OCI-LY3 (cell line): ENCODE results near the gene GNS.

Experiments
- H2AFZ ChIP-seq: fragments of 200-600, 300-600 bp; shearing (Covaris generic); 2 replicates; pipeline ENCODE4 v1.6.0; 2014; ENCODE audit warnings: antibody characterized with exemption, low read depth, low read length
- H3K27ac ChIP-seq: fragments of 200-600, 300-600 bp; sonication (generic); 2 replicates; pipeline ENCODE4 v1.5.1; 2014; ENCODE audit warnings: mild to moderate bottlenecking, low read length, moderate library complexity, mixed read lengths
- H3K27me3 ChIP-seq: fragments of 200-600, 300-600 bp; sonication (generic); 2 replicates; pipeline ENCODE4 v1.6.1; 2014; ENCODE audit warnings: low read depth, low read length, mixed read lengths
- H3K36me3 ChIP-seq: fragments of 200-600, 300-600 bp; sonication (generic); replicated peaks from 2 replicates; pipeline ENCODE3; 2014; ENCODE audit warnings: low read depth, low read length, mixed read lengths
- H3K4me1 ChIP-seq: fragments of 300-600, 200-600 bp; sonication (generic); 2 replicates; pipeline ENCODE4 v1.6.1; 2014; ENCODE audit warnings: low read length, mixed read lengths
- H3K4me2 ChIP-seq: fragments of 200-600, 300-600 bp; sonication (generic); 2 replicates; pipeline ENCODE4 v1.6.1; 2014; ENCODE audit warnings: low read length, mixed read lengths
- H3K4me3 ChIP-seq: fragments of 300-600, 200-600 bp; sonication (generic); 2 replicates; pipeline ENCODE4 v1.5.1; 2014; ENCODE audit warnings: antibody characterized with exemption, mild to moderate bottlenecking, low read length, moderate library complexity
- H3K79me2 ChIP-seq: fragments of 300-600, 200-600 bp; shearing (Covaris generic); 2 replicates; pipeline ENCODE4 v1.6.1; 2014; ENCODE audit warnings: mild to moderate bottlenecking, low read length, mixed read lengths
- H3K9ac ChIP-seq: fragments of 300-600, 200-600 bp; shearing (Covaris generic); 2 replicates; pipeline ENCODE4 v1.6.0; 2014; ENCODE audit warnings: mild to moderate bottlenecking, low read length, moderate library complexity
- H3K9me3 ChIP-seq: fragments of 200-600, 300-600 bp; shearing (Covaris generic); 2 replicates; pipeline ENCODE4 v1.6.1; 2014; ENCODE audit warnings: low read length, mixed read lengths; ENCODE audit not compliant: insufficient read depth
- H4K20me1 ChIP-seq: fragments of 200-600, 300-600 bp; sonication (generic); 2 replicates; pipeline ENCODE4 v1.6.1; 2016; ENCODE audit warnings: low read length, mixed read lengths; ENCODE audit not compliant: insufficient read depth
- EZH2phosphoT487 ChIP-seq: fragments of 200-600 bp; shearing (Covaris generic); IDR thresholded peaks from 2 replicates; pipeline ENCODE4 v1.6.1; 2018; ENCODE audit warnings: antibody characterized with exemption, mixed run types, low read depth
- TF ChIP-seq, protein P1 (sequence below): fragments of 200-600, 300-600 bp; sonication (generic); IDR thresholded peaks from 2 replicates; pipeline ENCODE4 v1.5.1; 2014; ENCODE audit warnings: antibody characterized with exemption, low read length, low read depth

GNS gene

DNA sequence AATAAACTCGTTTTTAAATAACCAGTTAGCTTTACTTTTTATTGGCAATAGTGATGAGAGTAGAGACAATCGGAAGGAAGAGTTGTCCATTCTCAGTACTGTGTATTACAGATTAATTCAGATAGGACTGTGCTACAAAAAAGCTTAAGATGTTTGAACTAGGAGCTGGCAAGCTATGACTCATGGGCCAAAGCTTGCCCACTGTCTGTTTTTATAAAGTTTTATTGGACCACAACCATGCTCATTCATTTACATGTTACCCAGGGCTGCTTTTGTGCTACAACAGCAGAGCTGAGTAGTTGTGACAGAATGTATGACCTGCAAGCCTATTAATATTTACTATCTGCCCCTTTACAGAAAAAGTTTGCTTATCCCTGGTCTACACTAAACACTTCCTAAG is 19.4 kb downstream of the GNS start:
- peaks cover 6% of the 10 kb centered on the region; the same call in 1 of the 2 replicates for H3K4me1 ChIP-seq
- TF ChIP-seq, protein P1, sequence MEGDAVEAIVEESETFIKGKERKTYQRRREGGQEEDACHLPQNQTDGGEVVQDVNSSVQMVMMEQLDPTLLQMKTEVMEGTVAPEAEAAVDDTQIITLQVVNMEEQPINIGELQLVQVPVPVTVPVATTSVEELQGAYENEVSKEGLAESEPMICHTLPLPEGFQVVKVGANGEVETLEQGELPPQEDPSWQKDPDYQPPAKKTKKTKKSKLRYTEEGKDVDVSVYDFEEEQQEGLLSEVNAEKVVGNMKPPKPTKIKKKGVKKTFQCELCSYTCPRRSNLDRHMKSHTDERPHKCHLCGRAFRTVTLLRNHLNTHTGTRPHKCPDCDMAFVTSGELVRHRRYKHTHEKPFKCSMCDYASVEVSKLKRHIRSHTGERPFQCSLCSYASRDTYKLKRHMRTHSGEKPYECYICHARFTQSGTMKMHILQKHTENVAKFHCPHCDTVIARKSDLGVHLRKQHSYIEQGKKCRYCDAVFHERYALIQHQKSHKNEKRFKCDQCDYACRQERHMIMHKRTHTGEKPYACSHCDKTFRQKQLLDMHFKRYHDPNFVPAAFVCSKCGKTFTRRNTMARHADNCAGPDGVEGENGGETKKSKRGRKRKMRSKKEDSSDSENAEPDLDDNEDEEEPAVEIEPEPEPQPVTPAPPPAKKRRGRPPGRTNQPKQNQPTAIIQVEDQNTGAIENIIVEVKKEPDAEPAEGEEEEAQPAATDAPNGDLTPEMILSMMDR = no peak
- TF ChIP-seq EZH2phosphoT487 = no peak
- no peak overlapping the region for H2AFZ ChIP-seq
- no peak overlapping the region for H3K27ac ChIP-seq
- no peaks in the 10 kb centered on the region for H3K27me3 ChIP-seq
- no peaks in the 10 kb centered on the region for H4K20me1 ChIP-seq
- no peak overlapping the region for H3K4me2 ChIP-seq
- H3K79me2 ChIP-seq = no peaks in the 10 kb centered on the region
- H3K9ac ChIP-seq = no peak overlapping the region
- no peak overlapping the region for H3K4me3 ChIP-seq
- H3K9me3 ChIP-seq = no peaks in the 10 kb centered on the region
- peaks cover 17% of the 10 kb centered on the region for H3K36me3 ChIP-seq

DNA sequence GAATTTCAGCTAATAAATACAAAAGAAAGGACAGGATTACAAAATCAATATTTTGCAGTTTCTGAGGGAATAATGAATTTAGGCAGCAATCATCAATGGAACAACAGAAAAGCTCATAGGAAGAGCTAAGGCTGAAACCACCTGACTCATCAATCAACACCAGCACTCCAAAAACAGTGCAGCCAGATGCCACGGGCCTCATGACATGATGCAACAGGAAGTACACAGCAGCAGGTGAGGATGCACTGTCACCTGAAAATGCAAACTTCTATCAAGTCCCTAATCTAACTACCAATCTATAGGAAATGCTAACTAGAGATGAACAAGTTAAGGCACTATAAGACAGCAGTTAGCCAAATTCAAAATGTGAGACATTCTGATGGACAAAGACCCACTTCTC is 21.7 kb downstream of the GNS start:
- no peaks in the 10 kb centered on the region for H4K20me1 ChIP-seq

DNA sequence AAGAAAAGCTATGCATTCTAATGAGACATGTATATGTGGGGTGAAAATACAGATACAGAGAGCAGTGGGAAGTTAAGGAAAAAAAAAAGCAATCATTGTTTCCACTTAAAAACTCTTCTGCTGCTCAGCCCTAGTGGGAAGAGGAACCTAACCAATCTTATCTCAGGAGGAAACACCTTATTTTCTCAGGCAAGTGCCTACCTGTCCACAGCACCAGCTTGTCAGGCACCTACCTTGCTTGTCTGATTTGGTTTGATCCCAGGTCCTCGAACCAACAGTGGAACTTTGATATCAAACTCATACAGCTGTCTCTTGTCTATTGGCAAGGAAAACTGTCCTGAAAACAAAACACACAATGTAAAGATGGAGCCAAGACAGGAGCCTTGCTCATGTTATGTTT is 22.4 kb downstream of the GNS start:
- peaks cover 6% of the 10 kb centered on the region; the same call in 1 of the 2 replicates for H3K4me1 ChIP-seq
- H3K9me3 ChIP-seq = no peaks in the 10 kb centered on the region
- TF ChIP-seq EZH2phosphoT487 = no peak
- TF ChIP-seq, protein P1 = no peak
- no peak overlapping the region for H3K4me3 ChIP-seq
- H3K4me2 ChIP-seq = no peak overlapping the region
- H3K79me2 ChIP-seq = no peaks in the 10 kb centered on the region
- H3K9ac ChIP-seq = no peak overlapping the region
- no peaks in the 10 kb centered on the region for H3K27me3 ChIP-seq
- peaks cover 20% of the 10 kb centered on the region for H3K36me3 ChIP-seq
- H4K20me1 ChIP-seq = no peaks in the 10 kb centered on the region
- H2AFZ ChIP-seq = no peak overlapping the region
- H3K27ac ChIP-seq = no peak overlapping the region

More for the DNA sequence above, 21.7 kb downstream of the GNS start:
- Histone ChIP-seq H3K9me3 (no peaks in the 10 kb centered on the region), H3K36me3 (peaks cover 20% of the 10 kb centered on the region), H3K27ac (no peak overlapping the region), H3K4me1 (peaks cover 6% of the 10 kb centered on the region; the same call in 1 of the 2 replicates), H3K79me2 (no peaks in the 10 kb centered on the region), H3K9ac (no peak overlapping the region), H3K4me3 (no peak overlapping the region), H2AFZ (no peak overlapping the region), H3K27me3 (no peaks in the 10 kb centered on the region), H3K4me2 (no peak overlapping the region)
- no peak for TF ChIP-seq EZH2phosphoT487
- TF ChIP-seq, protein P1 = no peak

DNA sequence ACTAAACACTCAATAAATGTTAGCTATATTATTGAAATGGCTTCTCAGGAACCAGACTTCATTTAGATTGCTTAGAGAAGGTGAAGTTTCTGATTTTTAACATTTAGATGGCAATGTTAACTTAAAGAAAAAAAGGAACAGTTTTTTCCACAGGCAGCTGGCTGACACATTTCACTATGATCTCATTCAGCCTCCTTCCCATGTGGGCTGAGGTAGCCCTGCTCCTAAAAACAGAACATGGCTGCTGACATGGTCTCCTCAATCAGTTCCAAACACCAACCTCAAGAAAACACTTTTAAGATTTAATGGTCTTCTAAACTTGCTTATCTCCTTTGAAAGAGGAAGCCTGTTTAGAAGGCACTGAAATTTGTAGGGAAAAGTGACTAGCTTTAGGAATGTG is 23.8 kb downstream of the GNS start:
- Histone ChIP-seq H3K36me3 (peaks cover 20% of the 10 kb centered on the region), H3K4me3 (no peak overlapping the region), H2AFZ (no peak overlapping the region), H3K79me2 (no peaks in the 10 kb centered on the region), H3K27ac (no peak overlapping the region), H4K20me1 (no peaks in the 10 kb centered on the region), H3K27me3 (no peaks in the 10 kb centered on the region), H3K4me2 (no peak overlapping the region), H3K4me1 (peaks cover 6% of the 10 kb centered on the region; the same call in 1 of the 2 replicates), H3K9ac (no peak overlapping the region), H3K9me3 (no peaks in the 10 kb centered on the region)
- TF ChIP-seq, protein P1 = no peak
- TF ChIP-seq EZH2phosphoT487 = no peak
